GM21737 (cell line): ENCODE data around the gene ZNF221.
"Not testable (repeated sequence)": the region's sequence is repeated elsewhere in the genome, so short reads cannot be mapped to it uniquely, and the experiment has no call there.

Experiments
- ATAC-seq: cut with Tn5 transposase; IDR thresholded peaks from one replicate; pipeline ENCODE4 v1.9.1; 2021; ENCODE audit warnings: mild to moderate bottlenecking, moderate library complexity; ENCODE audit not compliant: unreplicated experiment

The ZNF221 gene

DNA sequence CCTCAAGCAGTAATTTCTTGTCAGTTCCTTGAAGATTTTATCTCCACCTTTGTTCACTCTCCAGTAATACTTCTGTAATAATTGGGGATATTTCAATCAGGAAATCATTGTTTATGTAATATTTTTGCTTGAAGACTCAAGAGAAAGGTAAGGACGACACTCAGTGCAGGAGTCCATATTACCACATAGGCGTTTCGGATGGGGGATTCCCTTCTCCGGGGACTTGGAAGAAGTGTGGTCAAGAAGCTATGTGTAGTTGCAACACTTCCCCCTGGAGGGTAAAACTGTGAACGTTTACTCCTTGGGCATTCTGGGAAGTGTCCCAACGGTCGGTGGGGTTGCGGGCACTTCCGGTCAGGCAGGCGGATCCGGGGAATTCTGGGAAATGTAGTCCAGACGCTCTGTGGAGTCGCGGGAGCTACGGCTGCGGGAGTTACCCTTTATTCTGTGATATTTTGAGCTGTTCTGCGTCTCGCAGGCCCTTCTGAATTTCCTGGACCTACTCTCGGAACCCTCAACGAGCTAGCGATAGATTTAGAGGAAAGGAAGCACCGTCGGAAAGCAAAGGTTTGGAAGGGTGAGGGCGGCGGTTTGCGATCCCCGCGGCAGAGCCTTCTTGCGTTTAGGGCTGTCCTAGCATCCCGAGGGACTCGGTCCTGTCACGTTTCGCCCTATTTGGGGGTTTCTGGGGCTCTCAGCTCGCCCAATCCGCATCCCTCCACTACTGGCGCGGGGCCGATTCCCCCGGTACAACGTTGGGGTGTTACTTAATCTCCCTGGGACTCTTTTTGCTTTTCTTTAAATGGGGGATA lies at the start of gene ZNF221:
Gene ZNF221, plus strand, starts transcription at position 395 of the 812 bp plus-strand sequence. CDS start 11,499 bp downstream, outside the sequence.
- ATAC-seq, result peak; percentile 83

DNA sequence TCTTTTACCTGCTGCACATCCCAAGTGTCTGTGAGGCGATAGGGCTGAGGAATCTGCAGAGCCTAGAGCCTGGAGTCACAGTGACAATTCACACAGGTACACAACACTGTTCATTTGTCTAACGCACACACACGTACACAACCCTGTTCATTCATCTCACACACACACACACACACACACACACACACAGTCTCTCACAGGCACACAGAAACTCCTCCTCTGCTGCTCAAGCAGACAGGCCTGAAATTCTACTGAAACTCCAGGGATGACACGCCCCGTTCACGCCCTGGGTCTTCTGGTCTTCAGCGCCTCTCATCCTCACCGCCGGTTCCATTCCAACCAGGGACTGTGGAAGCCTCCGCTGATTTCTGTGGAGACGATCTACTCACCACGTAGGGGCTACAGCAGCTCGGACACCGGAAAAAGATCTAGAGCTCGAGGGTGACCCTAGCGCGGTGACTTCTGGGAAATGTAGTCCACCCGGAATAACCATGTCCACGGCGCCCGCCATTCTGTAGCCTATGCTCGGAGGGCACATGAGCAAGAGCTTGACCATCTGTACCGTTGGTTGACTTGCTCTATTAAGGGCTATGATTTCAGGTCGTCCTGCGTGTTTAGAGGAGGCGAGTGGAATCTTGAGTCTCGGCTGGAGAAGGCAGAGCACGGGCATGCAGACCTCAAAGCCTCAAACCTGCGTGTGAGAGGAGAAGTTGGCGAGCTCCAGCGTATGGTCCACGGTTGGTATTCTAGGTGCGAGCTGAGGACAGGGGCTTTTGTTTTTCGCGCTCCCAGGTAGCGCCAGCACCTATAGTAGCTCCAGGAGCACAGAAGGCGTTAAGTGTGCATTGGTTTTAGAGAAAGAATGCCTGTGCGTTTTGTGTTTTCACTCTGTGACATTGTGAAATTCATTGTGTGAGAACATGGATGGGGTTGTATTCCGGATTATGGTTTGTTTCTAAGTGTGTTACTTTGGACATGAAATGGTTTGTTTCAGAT lies 49.3 kb upstream of the ZNF221 start:
- peak; percentile 88 for ATAC-seq

DNA sequence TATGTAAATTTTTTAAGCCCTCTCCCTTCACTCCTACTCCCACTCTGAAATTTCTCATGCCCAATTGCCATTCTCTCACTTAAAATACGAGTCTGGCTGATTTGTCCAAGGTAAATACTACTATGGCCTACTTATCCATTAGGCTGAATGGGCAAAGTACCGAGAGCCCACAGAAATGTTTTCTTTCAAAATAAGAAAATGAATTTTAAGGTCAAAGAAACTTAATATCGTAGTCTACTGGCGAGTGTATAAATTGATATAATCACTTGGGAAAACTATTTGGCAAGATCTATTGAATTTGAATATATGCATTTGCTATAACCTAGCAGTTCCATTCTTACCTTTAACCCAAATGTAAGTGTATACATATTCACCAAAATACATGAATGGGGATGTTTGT lies 48.6 kb upstream of the ZNF221 start:
- ATAC-seq, result no peak

DNA sequence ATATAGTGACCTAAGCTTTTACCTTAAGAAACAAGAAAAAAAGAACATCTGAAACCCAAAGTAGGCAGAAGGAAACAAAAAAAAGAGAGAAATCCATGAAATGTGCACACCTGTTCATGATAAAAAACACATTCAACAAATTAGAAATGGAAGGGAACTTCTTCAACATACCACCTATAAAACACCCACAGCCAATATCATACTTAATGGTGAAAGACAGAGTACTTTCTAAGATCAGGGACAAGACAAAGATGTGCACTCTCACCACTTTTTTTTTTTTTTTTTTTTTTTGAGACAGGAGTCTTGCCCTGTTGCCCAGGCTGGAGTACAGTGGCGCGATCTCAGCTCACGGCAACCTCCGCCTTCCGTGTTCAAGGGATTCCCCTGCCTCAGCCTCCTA lies 45.1 kb upstream of the ZNF221 start:
- no peak for ATAC-seq

DNA sequence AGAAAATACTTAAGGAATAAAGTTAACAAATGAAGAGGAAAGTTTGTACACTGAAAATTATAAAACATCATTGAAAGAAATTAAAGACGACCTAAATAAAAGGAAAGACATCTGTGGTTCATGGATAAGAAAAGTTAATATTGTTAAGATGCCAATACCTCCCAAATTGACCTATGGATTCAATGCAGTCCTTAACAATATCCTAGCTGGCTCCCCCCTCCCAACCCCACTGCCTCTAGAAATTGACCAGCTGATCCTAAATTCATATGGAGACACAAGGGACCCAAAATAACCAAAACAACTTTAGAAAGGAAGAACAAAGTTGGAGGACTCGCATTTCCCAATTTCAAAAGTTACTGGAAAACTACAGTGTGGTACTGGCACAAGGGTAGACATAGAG lies 44.3 kb upstream of the ZNF221 start:
- no peak for ATAC-seq

DNA sequence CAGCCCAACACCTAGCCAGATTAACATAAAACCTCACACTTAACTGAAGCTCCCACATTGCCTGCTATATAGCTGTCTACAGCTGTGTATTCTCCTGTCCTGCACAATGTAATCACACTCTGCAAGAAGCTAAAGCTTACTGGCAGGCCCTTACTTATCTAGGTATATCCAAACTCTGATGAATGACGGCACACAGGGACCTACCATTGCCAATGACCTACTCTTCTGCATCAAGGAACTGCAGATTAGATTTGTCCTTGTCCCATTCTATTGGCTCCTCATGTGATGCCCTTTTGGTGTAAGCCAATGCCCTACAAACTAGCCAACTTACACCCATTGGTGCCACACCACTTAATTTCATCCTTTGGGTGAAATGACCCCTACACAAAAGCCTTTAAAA lies 42.4 kb upstream of the ZNF221 start:
- no peak for ATAC-seq

DNA sequence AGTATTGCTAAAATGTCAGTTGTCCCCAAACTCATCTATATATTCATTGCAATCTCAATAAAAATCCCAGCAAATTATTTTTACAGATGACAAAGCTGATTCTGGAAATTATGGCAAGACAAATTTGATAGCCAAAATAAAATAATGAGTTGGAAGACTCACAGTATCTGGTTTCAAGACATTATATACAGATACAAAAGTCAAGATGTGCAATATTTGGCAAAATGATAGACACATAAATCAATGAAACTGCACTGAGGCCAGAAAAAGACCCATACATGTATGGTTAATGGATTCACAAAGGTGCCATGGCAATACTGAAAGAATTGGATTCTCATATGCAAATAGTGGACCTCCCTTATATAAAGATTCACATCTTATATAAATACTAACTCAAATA lies 40.1 kb upstream of the ZNF221 start:
- no peak for ATAC-seq

DNA sequence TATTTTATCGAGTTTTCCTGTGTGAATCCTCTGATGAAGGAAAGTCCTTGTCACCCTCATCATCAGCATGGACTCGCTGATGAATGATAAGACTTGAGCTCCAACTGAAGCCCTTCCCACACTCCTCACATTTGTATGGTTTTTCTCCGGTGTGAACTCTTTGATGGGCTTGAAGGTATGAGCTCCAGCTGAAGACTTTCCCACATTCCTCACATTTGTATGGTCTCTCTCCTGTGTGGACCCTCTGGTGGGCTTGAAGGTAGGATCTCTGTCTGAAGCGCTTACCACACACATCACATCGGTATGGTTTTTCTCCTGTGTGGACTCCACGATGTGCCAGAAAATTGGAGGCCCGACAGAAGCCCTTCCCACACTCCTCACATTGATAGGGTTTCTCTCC lies 37.6 kb upstream of the ZNF221 start:
- ATAC-seq, result no peak

DNA sequence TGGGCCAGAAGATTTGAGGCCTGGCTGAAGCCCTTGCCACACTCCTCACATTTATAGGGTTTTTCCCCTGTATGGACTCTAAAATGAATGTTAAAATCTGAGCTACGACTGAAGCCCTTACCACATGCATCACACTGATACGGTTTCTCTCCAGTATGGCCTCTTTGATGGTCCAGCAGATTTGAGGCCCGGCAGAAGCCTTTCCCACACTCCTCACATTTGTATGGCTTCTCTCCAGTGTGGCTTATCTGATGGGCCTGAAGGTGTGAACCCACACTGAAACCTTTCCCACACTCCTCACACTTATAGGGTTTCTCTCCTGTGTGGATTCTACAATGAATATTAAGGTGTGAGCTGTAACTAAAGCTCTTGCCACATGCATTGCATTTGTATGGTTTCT lies 37.0 kb upstream of the ZNF221 start:
- ATAC-seq, result no peak

DNA sequence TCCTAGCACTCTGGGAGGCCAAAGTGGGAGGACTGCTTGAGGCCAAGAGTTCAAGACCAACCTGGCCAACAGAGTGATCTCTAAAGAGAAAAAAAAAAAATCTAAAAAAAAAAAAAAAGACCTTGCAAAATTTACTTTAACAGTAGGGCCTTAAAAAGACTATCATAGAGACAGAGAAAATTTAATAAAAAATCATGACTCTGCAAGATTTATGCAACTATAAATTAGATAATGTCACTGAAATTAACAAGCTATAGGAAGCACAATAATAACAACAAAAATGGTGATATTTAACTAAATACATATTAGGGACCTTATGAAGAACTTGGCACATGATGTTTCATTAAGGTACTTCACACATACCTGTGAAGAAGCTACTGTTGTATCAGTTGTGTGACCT lies 27.2 kb upstream of the ZNF221 start:
- no peak for ATAC-seq

DNA sequence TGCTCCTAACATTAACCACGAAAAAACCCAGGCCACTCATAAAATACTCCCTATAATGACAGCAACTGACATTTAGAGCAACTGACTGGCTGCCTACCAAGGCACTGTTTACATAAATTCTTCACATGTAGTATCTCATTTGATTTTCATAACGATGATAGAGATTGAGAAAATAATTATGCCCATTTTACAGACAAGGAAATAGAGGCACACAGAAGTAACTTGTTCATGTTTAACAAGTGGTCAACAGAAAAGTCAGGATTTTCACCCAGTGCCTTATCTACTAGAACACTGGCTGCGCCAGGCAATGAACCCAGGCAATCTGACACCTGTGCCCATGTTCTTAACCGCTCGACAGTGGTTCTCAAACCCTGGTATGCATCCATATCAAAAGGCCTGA lies 22.2 kb upstream of the ZNF221 start:
- no peak for ATAC-seq

DNA sequence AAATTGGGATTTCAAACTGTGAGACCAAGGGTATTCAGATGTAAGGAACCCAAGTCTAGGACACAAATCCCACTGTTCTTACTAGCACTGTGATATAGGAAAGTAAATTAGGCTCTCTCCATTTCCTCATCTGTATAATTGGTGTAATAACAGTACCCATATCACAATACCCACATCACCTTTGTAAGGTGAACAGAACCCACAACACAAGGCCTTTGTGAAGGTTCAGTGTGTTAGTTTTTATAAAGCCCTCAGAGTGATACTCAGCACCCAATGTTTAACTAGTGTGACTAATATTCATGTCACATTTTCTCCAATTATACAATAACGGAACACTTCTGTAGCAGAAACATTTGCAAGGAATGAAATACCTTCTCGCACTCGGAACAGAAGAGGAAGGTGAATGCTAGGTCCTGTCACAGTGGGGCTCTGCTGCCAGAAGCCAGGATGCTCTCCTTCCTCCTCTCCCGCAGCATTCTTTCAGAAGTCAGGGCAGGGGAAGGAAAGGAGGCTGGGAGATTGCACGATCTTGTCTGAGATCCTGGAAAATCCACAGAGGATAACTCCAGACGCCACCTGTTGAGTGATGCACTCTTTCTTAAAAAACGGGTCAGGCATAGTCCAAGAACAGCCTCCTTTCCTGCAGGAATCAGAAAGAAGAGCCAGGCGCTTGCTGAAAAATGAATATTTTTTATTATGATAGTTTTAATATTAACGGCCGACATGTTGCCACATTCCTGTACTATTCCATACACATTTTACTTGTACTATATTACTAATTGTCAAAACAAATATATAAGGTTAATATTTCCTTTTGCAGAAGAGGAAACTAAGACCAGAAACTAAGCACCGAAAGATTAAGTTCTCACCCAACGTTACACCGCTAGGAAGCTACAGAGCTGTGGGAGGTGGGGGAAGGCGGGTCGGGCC lies 16.7 kb upstream of the ZNF221 start:
- no peak for ATAC-seq

DNA sequence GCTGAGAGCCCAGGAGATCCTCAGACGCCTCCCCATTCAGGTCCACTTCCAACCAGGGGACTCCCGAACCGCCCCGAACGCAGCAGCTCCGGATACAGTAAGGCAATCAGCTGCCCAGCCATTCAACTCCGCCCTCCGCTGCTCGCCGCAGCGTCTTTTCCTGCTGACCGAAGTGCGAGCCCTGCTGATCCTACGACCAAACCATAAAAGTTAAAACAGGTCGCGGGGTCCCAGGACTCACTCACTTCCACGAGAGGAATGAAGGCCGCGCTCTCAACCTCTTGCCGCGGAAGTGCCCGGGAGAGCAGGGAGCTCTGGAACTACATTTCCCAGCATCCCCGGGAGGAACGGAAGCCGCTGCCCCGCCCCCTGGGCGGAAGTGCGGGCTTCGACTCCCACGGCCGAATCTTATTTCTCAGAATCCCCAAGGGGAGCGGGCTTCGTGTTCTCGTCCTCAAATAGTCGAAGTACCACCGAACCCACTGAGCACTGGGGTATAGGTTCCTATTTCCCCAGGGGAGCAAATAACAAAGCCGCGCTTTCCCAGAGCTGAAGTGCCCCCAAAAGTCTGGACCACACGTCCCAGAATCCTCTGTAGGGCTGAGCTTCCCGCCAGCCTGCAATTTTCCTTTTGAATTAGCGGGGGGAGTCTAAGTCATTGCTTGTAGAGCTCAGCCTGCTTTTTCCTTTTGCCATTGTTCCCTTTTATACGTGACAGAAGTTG lies 15.9 kb upstream of the ZNF221 start, which contains the start of gene ZNF45:
Gene ZNF45, minus strand, starts transcription at position 298 of the 724 bp plus-strand sequence. CDS start 13,097 bp downstream, outside the sequence.
- ATAC-seq, result peak; percentile 95

DNA sequence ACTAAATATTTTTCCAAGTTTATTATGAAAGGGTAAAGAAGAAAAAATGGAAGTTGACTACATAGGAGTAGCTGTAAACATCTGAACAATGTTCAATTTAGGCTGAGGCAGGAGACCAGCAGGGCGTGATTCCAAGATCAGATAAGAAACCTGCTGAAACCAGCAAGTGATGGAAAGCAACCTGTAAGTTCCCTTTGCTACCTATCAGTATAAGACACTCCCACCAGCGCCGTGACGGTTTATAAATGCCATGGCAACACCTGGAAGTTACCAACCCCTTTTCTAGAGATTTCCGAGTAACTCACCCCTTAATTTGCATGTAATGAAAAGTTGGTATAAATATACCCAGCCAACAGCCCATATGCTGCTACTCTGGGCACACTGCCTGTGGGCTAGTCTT lies 14.8 kb upstream of the ZNF221 start:
- ATAC-seq, result no peak

DNA sequence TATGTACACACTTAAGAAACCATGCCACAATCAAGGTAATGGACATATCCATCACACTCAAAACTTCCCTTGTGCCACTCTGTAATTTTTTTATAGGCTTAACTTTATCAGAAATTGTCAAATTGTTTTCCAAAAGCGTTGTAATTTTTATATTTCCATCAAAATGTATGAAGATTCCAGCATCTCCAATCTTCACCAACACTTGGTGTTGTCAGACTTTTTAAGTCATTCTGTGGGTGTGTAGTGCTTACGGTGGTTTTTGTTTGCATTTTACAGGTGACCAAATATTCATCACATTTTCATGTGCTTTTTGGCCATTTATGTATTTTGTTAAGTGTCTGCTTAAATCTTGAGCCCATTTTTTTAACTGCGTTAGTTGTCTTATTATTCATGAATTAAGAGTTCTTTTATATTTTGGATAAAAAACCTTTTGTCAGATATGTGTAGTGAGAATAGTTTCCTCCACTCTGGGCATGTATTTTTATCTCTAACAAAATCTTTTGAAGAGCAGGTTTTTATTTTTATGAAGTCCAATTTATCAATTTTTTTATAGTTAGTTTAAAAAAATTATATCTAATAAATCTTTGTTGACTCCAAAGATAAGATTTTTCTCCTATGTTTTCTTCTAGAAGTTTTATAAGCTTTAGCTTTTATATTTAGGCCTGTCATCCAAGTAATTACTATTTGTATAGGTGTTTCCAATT lies 11.3 kb upstream of the ZNF221 start:
- ATAC-seq, result no peak

DNA sequence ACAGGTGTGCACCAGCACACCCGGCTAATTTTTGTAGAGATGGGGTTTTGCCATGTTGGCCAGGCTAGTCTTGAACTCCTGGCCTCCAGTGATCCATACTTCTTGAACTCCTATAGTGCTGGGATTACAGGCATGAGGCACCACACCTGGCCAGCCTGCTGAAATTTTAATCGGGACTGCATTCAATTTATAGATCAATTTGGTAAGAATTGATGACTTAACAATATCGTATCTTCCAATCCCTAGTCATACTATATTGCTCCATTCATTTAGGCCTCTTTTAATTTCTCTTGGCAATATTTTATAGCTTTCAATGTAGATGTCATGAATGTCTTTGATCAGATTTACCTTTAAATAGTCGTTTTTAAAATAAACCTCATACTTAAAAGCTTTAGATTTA lies 10.3 kb upstream of the ZNF221 start:
- ATAC-seq, result no peak

DNA sequence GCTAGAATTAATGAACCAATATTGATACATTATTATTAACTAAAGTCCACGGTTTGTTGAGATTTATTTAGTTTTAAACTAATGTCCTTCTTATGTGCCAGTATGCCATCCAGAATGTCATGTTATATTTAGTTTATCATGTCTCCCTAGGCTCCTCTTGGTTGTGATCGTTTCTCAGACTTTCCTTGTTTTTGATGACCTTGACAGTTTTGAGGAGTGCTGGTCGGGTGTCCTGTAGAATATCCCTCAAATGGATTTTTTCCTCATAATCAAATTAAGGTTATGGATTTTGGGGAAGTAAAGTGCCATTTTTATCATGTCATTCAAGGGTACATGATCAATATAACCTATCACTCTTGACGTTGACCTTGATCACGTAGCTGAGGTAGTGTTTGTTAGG lies 9.8 kb upstream of the ZNF221 start:
- no peak for ATAC-seq

DNA sequence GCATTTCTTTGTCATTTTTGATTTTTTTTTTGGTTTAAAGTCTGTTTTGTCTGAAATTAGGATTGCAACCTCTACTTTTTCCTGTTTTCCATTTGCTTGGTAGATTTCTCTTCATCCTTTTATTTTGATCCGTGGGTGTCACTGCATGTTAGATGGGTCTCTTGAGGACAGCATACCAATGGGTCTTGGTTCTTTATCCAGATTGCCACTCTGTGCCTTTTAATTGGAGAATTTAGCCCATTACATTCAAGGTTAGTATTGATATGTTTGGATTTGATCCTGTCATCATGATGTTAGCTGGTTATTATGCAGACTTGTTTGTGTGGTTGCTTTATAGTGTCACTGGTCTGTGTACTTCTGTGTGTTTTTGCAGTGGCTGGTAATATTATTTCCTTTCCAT lies 3.6 kb upstream of the ZNF221 start:
- not testable (repeated sequence) for ATAC-seq

DNA sequence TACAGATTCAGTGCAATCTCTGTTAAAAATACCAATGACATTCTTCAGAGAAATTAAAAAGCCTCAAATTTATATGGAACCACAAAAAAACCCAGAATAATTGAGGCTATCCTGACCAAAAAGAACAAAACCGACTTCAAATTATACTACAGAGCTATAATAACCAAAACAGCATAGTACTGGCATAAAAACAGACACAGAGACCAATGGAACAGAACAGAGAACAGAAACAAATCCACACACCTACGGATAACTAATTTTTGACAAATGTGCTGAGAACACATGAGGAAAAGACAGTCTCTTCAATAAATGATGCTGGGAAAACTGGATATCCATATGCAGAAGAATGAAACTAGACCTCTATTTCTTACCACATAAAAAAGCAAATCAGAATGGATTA lies 1.2 kb upstream of the ZNF221 start:
- ATAC-seq, result not testable (repeated sequence)
